ENCODE measurements around the gene SNRPD3.

The SNRPD3 gene

GRCh38 chr22:24576778-24577177, 21.0 kb downstream of the SNRPD3 start:
- no peak for DNase-seq

- DNase-seq: no peak
Measured at GRCh38 chr22:24578355-24579257, 22.8 kb downstream of the SNRPD3 start.

GRCh38 chr22:24579258-24579601, 23.4 kb downstream of the SNRPD3 start:
- no peak for DNase-seq

- no peak for DNase-seq
Measured at GRCh38 chr22:24580276-24580675, 24.5 kb downstream of the SNRPD3 start.

GRCh38 chr22:24582056-24582814, 26.4 kb downstream of the SNRPD3 start:
- DNase-seq: no peak

- DNase-seq: no peak
Measured at GRCh38 chr22:24583221-24584165, 27.7 kb downstream of the SNRPD3 start.

- no peak for DNase-seq
Measured at GRCh38 chr22:24584166-24584790, 28.5 kb downstream of the SNRPD3 start.

- no peak for DNase-seq
Measured at GRCh38 chr22:24584871-24585411, 29.1 kb downstream of the SNRPD3 start.

- no peak for DNase-seq
Measured at GRCh38 chr22:24585461-24585860, 29.7 kb downstream of the SNRPD3 start.

GRCh38 chr22:24585927-24586546, 30.2 kb downstream of the SNRPD3 start:
- no peak for DNase-seq

GRCh38 chr22:24587251-24587650, 31.5 kb downstream of the SNRPD3 start:
- no peak for DNase-seq

- DNase-seq: no peak
Measured at GRCh38 chr22:24587948-24588347, 32.1 kb downstream of the SNRPD3 start.

GRCh38 chr22:24588381-24588756, 32.6 kb downstream of the SNRPD3 start:
- DNase-seq: no peak

GRCh38 chr22:24588757-24589481, 33.1 kb downstream of the SNRPD3 start:
- DNase-seq: no peak

GRCh38 chr22:24589518-24590030, 33.8 kb downstream of the SNRPD3 start:
- DNase-seq: no peak

GRCh38 chr22:24590596-24591173, 34.9 kb downstream of the SNRPD3 start:
- no peak for DNase-seq

GRCh38 chr22:24591286-24591830, 35.6 kb downstream of the SNRPD3 start:
- DNase-seq: no peak

GRCh38 chr22:24592058-24592850, 36.5 kb downstream of the SNRPD3 start:
- no peak for DNase-seq

- DNase-seq: no peak
Measured at GRCh38 chr22:24592851-24593558, 37.2 kb downstream of the SNRPD3 start, which contains the start of gene LRRC75B. TSS of gene LRRC75B (minus strand) at chr22:24593073. CDS start at chr22:24593039, 34 bp downstream.
